ENCODE measurements around the gene SYTL5.

DNA sequence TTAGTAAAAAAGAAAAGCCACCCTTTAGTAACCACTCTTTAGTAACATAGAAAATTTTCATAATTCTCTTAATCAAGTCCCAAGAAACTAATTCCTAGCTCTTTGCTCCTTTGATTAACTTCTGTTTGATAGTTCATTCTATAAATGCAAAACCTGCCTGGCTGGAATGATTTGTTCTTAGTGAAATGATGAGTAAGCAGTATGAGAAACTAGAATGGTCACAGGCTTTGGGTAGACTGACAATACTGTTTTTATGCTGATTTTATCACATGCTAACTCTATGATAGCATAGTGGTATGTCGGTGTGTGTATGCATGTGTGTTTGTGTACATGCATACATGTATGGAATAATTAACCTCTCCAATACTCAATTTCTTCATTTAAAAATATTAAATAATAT is 81.2 kb downstream of the SYTL5 start:
- TF ChIP-seq, protein P1, sequence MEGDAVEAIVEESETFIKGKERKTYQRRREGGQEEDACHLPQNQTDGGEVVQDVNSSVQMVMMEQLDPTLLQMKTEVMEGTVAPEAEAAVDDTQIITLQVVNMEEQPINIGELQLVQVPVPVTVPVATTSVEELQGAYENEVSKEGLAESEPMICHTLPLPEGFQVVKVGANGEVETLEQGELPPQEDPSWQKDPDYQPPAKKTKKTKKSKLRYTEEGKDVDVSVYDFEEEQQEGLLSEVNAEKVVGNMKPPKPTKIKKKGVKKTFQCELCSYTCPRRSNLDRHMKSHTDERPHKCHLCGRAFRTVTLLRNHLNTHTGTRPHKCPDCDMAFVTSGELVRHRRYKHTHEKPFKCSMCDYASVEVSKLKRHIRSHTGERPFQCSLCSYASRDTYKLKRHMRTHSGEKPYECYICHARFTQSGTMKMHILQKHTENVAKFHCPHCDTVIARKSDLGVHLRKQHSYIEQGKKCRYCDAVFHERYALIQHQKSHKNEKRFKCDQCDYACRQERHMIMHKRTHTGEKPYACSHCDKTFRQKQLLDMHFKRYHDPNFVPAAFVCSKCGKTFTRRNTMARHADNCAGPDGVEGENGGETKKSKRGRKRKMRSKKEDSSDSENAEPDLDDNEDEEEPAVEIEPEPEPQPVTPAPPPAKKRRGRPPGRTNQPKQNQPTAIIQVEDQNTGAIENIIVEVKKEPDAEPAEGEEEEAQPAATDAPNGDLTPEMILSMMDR (IDR thresholded peaks at IDR 0.05), result no peak
- TF ChIP-seq MAZ (IDR thresholded peaks at IDR 0.05; ENCODE audit: borderline replicate concordance, low read depth, low read length) (no peak), HDAC2 (IDR thresholded peaks at IDR 0.05) (no peak), POLR2A (IDR thresholded peaks at IDR 0.05; ENCODE audit: low read length) (no peak), CHD4 (IDR thresholded peaks at IDR 0.05; ENCODE audit: borderline replicate concordance) (no peak), NFE2L2 (conservative IDR thresholded peaks at IDR 0.05; ENCODE audit: low read length) (no peak)
- TF ChIP-seq, protein P2, sequence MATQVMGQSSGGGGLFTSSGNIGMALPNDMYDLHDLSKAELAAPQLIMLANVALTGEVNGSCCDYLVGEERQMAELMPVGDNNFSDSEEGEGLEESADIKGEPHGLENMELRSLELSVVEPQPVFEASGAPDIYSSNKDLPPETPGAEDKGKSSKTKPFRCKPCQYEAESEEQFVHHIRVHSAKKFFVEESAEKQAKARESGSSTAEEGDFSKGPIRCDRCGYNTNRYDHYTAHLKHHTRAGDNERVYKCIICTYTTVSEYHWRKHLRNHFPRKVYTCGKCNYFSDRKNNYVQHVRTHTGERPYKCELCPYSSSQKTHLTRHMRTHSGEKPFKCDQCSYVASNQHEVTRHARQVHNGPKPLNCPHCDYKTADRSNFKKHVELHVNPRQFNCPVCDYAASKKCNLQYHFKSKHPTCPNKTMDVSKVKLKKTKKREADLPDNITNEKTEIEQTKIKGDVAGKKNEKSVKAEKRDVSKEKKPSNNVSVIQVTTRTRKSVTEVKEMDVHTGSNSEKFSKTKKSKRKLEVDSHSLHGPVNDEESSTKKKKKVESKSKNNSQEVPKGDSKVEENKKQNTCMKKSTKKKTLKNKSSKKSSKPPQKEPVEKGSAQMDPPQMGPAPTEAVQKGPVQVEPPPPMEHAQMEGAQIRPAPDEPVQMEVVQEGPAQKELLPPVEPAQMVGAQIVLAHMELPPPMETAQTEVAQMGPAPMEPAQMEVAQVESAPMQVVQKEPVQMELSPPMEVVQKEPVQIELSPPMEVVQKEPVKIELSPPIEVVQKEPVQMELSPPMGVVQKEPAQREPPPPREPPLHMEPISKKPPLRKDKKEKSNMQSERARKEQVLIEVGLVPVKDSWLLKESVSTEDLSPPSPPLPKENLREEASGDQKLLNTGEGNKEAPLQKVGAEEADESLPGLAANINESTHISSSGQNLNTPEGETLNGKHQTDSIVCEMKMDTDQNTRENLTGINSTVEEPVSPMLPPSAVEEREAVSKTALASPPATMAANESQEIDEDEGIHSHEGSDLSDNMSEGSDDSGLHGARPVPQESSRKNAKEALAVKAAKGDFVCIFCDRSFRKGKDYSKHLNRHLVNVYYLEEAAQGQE (IDR thresholded peaks at IDR 0.05), result no peak

Measured in A549 (cell line).